Esophagus squamous epithelium (tissue), 4 donors: ENCODE measurements around the gene METAP1D.

Source experiments
- POLR2A ChIP-seq, 4 donors: fragments of 450-650 bp; IDR thresholded peaks; one replicate each; pipeline ENCODE4 v1.6.1; 2017; ENCODE audit warnings: antibody characterized with exemption in 4 of 4, mild to moderate bottlenecking in 4 of 4, moderate library complexity in 3 of 4
- TF ChIP-seq, protein P1 (sequence below), 6 experiments: fragments of 450-650 bp in 4 of 6; fragments of 200-600 bp in 2 of 6; sonication (generic) in 2 of 6; IDR thresholded peaks; one replicate each; pipeline ENCODE4 v1.5.1; 2016 to 2019; ENCODE audit warnings: antibody characterized with exemption in 6 of 6, mild to moderate bottlenecking in 4 of 6, moderate library complexity in 4 of 6

DNA sequence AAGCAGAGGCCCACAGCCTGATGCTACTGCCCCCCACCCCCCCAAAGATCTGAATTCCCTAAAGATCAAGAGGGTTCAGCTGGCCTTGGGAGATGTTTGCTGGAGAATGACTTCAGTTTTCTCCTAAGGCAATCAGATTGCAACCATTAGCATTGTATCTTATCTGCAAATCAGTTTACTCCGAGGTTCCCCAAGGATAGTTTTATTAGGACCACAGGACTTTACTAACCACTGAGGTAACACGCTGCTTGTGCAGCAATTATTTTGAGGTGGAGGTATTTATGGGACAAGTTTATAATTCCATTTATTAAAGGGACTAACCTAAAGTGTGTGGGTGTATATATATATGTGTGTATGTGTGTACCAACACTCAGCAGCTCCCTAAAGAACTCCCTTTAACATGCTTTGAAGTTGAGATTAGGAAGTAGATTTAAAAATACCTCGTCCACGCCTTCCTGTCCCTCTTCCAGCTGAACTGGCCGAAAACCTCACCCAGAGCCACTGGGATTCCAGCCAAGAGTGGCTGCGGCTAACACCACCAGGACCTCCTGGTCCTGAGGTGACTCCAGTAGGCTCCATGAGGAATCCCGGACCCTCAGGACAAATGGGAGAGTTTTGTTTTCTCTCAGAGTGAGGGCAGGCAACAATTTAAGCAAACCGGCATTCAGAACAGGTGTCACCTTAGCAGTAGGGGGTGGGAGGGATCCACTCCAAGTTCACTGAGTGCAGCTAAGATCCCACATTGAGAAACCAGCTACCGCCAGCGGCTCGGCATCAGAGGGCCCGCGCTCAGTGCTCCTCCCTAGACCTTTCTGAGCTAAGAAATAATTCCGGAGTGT, 82.6 kb downstream of the METAP1D start:
- TF ChIP-seq, protein P1, sequence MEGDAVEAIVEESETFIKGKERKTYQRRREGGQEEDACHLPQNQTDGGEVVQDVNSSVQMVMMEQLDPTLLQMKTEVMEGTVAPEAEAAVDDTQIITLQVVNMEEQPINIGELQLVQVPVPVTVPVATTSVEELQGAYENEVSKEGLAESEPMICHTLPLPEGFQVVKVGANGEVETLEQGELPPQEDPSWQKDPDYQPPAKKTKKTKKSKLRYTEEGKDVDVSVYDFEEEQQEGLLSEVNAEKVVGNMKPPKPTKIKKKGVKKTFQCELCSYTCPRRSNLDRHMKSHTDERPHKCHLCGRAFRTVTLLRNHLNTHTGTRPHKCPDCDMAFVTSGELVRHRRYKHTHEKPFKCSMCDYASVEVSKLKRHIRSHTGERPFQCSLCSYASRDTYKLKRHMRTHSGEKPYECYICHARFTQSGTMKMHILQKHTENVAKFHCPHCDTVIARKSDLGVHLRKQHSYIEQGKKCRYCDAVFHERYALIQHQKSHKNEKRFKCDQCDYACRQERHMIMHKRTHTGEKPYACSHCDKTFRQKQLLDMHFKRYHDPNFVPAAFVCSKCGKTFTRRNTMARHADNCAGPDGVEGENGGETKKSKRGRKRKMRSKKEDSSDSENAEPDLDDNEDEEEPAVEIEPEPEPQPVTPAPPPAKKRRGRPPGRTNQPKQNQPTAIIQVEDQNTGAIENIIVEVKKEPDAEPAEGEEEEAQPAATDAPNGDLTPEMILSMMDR (IDR thresholded peaks at IDR 0.05), result no peak
- no peak for TF ChIP-seq POLR2A (IDR thresholded peaks at IDR 0.05)
